Measurements from ENCODE around the gene MYO3A. TPM values are rescaled to one million over a fixed set of nuclear protein-coding genes. Genes with fewer than 3 reads are reported as not detected.

MYO3A gene
- total and polyA plus RNA-seq, 2 donors from 2014 or later: 1.9 to 3.1 TPM

DNA sequence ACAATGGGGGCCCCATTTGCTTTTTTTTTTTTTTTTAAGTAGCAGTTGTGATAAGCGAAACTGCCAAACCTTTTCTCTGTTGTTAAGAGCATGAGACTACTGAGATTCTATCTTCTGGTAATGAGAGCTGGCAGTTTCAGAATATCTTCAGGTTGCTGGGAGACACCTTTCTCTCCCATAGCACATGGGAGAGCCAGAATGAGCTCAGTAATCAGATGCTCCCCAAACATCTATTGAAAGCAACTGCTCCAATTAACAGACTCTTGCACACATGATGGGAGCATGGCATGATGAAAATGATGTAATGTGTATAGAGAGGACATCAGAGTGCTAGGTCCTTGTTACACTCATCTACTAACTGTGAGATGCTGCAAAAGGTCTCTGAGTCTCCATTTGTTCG, 18.8 kb downstream of the MYO3A start:
- Histone ChIP-seq H3K36me3 (ENCODE audit: control insufficient read depth in 2 of 3, insufficient read depth in 3 of 3, low read length in 3 of 3) (no peaks in the 10 kb centered on the region), H3K4me1 (ENCODE audit: control insufficient read depth in 2 of 3, insufficient read depth in 2 of 3, low read depth in 1 of 3, low read length in 3 of 3) (no peaks in the 10 kb centered on the region), H3K9me3 (ENCODE audit: control insufficient read depth in 2 of 3, insufficient read depth in 1 of 3, low read length in 3 of 3) (peaks cover 0 to 5% (median 0%) of the 10 kb centered on the region in 3 donors), H3K9ac (ENCODE audit: low read length in 3 of 3) (no peak overlapping the region), H3K27ac (ENCODE audit: low read depth in 2 of 2, low read length in 2 of 2) (no peak overlapping the region), H3K27me3 (ENCODE audit: control insufficient read depth, insufficient read depth, low read length) (no peaks in the 10 kb centered on the region), H3K4me3 (ENCODE audit: low read length in 3 of 3) (no peak overlapping the region)
- TF ChIP-seq, protein P1, sequence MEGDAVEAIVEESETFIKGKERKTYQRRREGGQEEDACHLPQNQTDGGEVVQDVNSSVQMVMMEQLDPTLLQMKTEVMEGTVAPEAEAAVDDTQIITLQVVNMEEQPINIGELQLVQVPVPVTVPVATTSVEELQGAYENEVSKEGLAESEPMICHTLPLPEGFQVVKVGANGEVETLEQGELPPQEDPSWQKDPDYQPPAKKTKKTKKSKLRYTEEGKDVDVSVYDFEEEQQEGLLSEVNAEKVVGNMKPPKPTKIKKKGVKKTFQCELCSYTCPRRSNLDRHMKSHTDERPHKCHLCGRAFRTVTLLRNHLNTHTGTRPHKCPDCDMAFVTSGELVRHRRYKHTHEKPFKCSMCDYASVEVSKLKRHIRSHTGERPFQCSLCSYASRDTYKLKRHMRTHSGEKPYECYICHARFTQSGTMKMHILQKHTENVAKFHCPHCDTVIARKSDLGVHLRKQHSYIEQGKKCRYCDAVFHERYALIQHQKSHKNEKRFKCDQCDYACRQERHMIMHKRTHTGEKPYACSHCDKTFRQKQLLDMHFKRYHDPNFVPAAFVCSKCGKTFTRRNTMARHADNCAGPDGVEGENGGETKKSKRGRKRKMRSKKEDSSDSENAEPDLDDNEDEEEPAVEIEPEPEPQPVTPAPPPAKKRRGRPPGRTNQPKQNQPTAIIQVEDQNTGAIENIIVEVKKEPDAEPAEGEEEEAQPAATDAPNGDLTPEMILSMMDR (IDR thresholded peaks at IDR 0.05; ENCODE audit: borderline replicate concordance, extremely low read depth, insufficient read depth): no peak
- FAIRE-seq (no peak), DNase-seq (no peak)
- intact Hi-C loops (cut with DNase I): no loop called here

DNA sequence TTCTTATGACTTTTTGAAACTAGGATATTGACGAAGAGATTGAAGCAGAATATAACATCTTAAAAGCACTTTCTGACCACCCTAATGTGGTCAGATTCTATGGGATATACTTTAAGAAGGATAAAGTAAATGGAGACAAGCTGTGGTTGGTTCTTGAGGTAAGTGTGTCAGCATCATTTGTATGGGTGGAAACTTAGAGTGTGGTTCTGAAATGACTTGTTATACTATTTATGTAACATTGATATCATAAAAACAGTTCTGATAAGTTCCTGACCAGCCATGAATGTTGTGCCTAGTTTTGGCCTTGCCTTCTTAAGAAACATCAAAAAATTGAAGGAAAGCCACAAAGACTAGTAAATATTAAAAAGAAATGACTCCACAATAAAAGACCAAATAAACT, 20.8 kb downstream of the MYO3A start:
- Histone ChIP-seq H3K4me1 (ENCODE audit: control insufficient read depth in 2 of 3, insufficient read depth in 2 of 3, low read depth in 1 of 3, low read length in 3 of 3) (no peaks in the 10 kb centered on the region), H3K4me3 (ENCODE audit: low read length in 3 of 3) (no peak overlapping the region), H3K9me3 (ENCODE audit: control insufficient read depth in 2 of 3, insufficient read depth in 1 of 3, low read length in 3 of 3) (peaks cover 0 to 8% (median 0%) of the 10 kb centered on the region in 3 donors), H3K27ac (ENCODE audit: low read depth in 2 of 2, low read length in 2 of 2) (no peak overlapping the region), H3K36me3 (ENCODE audit: control insufficient read depth in 2 of 3, insufficient read depth in 3 of 3, low read length in 3 of 3) (no peaks in the 10 kb centered on the region), H3K9ac (ENCODE audit: low read length in 3 of 3) (no peak overlapping the region), H3K27me3 (ENCODE audit: control insufficient read depth, insufficient read depth, low read length) (no peaks in the 10 kb centered on the region)
- FAIRE-seq (no peak), DNase-seq (no peak)
- intact Hi-C loops (cut with DNase I): no loop called here
- TF ChIP-seq, protein P1 (IDR thresholded peaks at IDR 0.05; ENCODE audit: borderline replicate concordance, extremely low read depth, insufficient read depth): no peak

DNA sequence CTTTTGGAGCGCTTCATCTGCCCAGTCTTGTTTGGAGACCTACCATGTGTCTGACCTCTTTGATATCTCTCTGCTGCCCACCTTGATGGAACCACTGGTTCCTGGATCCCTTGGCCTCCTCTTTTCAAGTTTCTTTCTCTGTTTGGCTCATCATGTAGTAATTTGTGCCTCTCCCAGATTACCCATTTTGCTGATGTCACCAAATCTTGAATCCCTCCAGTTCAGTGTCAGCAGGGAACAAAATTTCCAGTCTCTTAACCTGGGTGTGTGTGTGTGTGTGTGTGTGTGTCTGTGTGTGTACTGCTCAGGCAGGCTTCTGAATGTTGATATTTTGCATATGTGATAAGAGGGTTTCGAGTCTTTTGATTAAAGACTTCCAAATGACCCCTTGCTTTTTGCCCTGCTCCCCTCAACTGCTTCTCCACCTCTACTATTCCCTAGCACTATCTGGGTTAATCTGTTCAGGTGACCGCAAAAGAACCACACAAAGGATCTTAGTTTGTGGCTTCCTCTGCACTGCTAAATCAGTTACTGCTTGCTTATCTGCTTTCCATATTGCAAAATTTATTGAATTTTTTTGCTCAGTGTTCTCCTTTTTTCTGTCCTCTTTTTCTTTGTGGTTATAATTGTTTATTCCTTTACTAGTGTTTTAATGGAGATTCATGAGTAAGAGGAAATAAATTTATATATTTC, 25.7 kb downstream of the MYO3A start:
- FAIRE-seq: no peak

More for the DNA sequence above, 25.7 kb downstream of the MYO3A start:
- Histone ChIP-seq H3K9ac (ENCODE audit: low read length in 3 of 3) (no peak overlapping the region), H3K36me3 (ENCODE audit: control insufficient read depth in 2 of 3, insufficient read depth in 3 of 3, low read length in 3 of 3) (no peaks in the 10 kb centered on the region), H3K4me1 (ENCODE audit: control insufficient read depth in 2 of 3, insufficient read depth in 2 of 3, low read depth in 1 of 3, low read length in 3 of 3) (no peaks in the 10 kb centered on the region), H3K9me3 (ENCODE audit: control insufficient read depth in 2 of 3, insufficient read depth in 1 of 3, low read length in 3 of 3) (peaks cover 0 to 8% (median 0%) of the 10 kb centered on the region in 3 donors), H3K27me3 (ENCODE audit: control insufficient read depth, insufficient read depth, low read length) (no peaks in the 10 kb centered on the region), H3K4me3 (ENCODE audit: low read length in 3 of 3) (no peak overlapping the region), H3K27ac (ENCODE audit: low read depth in 2 of 2, low read length in 2 of 2) (no peak overlapping the region)
- intact Hi-C loops (cut with DNase I): no loop called here
- no peak for DNase-seq
- TF ChIP-seq, protein P1 (IDR thresholded peaks at IDR 0.05; ENCODE audit: borderline replicate concordance, extremely low read depth, insufficient read depth): no peak

All from kidney (tissue), 14 donors.